Activated effector memory CD4-positive, alpha-beta T cell treated with Interleukin-2 at 50 U/mL for 16 hours (primary cell): ENCODE data around the gene ARHGAP22.

Source experiments
- DNase-seq: peaks from one replicate; pipeline ENCODE4 v3.0.0-alpha.2; 2020

The ARHGAP22 gene

GRCh38 chr10:48579251-48579960 is 25.5 kb downstream of the ARHGAP22 start:
- DNase-seq = no peak

GRCh38 chr10:48577158-48577557 is 27.7 kb downstream of the ARHGAP22 start:
- no peak for DNase-seq

GRCh38 chr10:48576501-48576900 is 28.4 kb downstream of the ARHGAP22 start:
- DNase-seq = no peak

GRCh38 chr10:48575901-48576300 is 29.0 kb downstream of the ARHGAP22 start:
- no peak for DNase-seq

GRCh38 chr10:48574817-48575380 is 30.0 kb downstream of the ARHGAP22 start:
- no peak for DNase-seq

- no peak for DNase-seq
Measured at GRCh38 chr10:48574322-48574796, 30.5 kb downstream of the ARHGAP22 start.

- DNase-seq = no peak
Measured at GRCh38 chr10:48573045-48573444, 31.8 kb downstream of the ARHGAP22 start.

- no peak for DNase-seq
Measured at GRCh38 chr10:48572414-48572813, 32.5 kb downstream of the ARHGAP22 start.

GRCh38 chr10:48568546-48568945 is 36.3 kb downstream of the ARHGAP22 start:
- DNase-seq = no peak

GRCh38 chr10:48568131-48568530 is 36.7 kb downstream of the ARHGAP22 start:
- no peak for DNase-seq

GRCh38 chr10:48567346-48567745 is 37.5 kb downstream of the ARHGAP22 start:
- DNase-seq = no peak

GRCh38 chr10:48564466-48565160 is 40.3 kb downstream of the ARHGAP22 start:
- no peak for DNase-seq

GRCh38 chr10:48557511-48558123 is 47.3 kb downstream of the ARHGAP22 start:
- DNase-seq = no peak

- no peak for DNase-seq
Measured at GRCh38 chr10:48556713-48557112, 48.2 kb downstream of the ARHGAP22 start.

GRCh38 chr10:48556065-48556464 is 48.8 kb downstream of the ARHGAP22 start:
- no peak for DNase-seq

- DNase-seq = no peak
Measured at GRCh38 chr10:48555310-48556042, 49.4 kb downstream of the ARHGAP22 start.

GRCh38 chr10:48554656-48555055 is 50.2 kb downstream of the ARHGAP22 start:
- DNase-seq = no peak

- no peak for DNase-seq
Measured at GRCh38 chr10:48554246-48554645, 50.6 kb downstream of the ARHGAP22 start.

GRCh38 chr10:48552946-48553564 is 51.8 kb downstream of the ARHGAP22 start:
- DNase-seq = no peak

GRCh38 chr10:48551861-48552591 is 52.8 kb downstream of the ARHGAP22 start:
- DNase-seq = no peak

- DNase-seq = no peak
Measured at GRCh38 chr10:48550977-48551376, 53.9 kb downstream of the ARHGAP22 start.
